Gastrocnemius medialis (tissue), 4 donors: Measurements from ENCODE around the gene FGF21.

Experiments
- POLR2A ChIP-seq, 2 donors: fragments of 450-650 bp; IDR thresholded peaks; one replicate each; pipeline ENCODE4 v1.6.1; 2017; ENCODE audit warnings: antibody characterized with exemption in 2 of 2, mild to moderate bottlenecking in 2 of 2, moderate library complexity in 2 of 2
- TF ChIP-seq, protein P1 (sequence below), 5 experiments: fragments of 450-650 bp in 3 of 5; fragments of 200-600 bp in 2 of 5; sonication (generic) in 2 of 5; IDR thresholded peaks in 4 of 5; conservative IDR thresholded peaks in 1 of 5; 1 replicate in 4 of 5; 2 replicates in 1 of 5; pipeline ENCODE4 v1.5.1; 2016 to 2019; ENCODE audit warnings: antibody characterized with exemption in 5 of 5, mild to moderate bottlenecking in 3 of 5, moderate library complexity in 3 of 5

DNA sequence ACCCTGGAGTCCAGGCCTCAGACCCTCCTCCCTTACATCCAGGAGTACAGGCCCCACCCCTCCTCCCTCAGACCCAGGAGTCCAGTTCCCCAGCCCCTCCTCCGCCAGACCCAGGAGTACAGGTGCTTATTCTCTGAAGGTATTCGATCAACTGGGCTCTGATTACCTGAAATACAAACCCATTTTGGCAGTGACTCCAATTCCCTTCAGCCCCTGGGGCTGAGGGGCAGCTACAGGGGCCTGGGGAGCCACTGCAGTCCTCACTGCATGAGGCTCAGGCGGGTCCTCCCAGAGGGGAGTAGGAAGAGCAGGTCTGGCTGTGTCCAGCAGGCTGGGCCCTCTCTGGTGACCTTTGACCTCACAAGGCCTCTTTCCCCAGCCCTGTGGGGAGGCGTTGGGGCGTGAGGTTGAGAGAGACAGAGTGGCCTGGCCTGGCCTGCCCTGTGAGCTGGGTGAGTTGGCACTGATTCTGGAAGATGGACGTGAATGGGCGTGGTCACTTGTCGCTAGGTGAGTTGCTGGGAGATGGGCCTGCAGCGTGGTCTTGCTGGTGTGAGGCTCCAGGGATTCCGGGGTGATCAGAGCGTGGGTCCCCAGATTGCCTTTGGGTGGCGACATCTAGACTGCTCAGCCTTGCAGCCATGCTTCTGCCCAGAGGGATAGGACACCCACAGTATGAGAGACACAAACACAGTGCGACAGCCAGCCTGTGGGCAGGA lies 52.4 kb downstream of the FGF21 start:
- TF ChIP-seq, protein P1, sequence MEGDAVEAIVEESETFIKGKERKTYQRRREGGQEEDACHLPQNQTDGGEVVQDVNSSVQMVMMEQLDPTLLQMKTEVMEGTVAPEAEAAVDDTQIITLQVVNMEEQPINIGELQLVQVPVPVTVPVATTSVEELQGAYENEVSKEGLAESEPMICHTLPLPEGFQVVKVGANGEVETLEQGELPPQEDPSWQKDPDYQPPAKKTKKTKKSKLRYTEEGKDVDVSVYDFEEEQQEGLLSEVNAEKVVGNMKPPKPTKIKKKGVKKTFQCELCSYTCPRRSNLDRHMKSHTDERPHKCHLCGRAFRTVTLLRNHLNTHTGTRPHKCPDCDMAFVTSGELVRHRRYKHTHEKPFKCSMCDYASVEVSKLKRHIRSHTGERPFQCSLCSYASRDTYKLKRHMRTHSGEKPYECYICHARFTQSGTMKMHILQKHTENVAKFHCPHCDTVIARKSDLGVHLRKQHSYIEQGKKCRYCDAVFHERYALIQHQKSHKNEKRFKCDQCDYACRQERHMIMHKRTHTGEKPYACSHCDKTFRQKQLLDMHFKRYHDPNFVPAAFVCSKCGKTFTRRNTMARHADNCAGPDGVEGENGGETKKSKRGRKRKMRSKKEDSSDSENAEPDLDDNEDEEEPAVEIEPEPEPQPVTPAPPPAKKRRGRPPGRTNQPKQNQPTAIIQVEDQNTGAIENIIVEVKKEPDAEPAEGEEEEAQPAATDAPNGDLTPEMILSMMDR (IDR thresholded peaks at IDR 0.05 in 4 of 5, conservative IDR thresholded peaks at IDR 0.05 in 1 of 5), result no peak
- no peak for TF ChIP-seq POLR2A (IDR thresholded peaks at IDR 0.05)
